HepG2 (cell line): Measurements from ENCODE around the gene WDR86. TPM values are rescaled to one million over a fixed set of nuclear protein-coding genes. Genes with fewer than 3 reads are reported as not detected.

ENCODE experiments used
- HDAC2 ChIP-seq: sonication (generic); formaldehyde crosslinking; IDR thresholded peaks from 2 replicates; pipeline ENCODE4 v1.4.0; 2020; ENCODE audit warnings: missing genetic modification reagents
- HNF4G ChIP-seq, 2 experiments: sonication (generic) in 1 of 2; formaldehyde crosslinking in 1 of 2; IDR thresholded peaks; 2 replicates each; pipeline versions ENCODE4 v1.4.0 to v1.6.1; 2011 to 2020; ENCODE audit warnings: borderline replicate concordance in 2 of 2, low read depth in 2 of 2, mild to moderate bottlenecking in 2 of 2, low read length in 1 of 2, missing genetic modification reagents in 1 of 2, moderate library complexity in 1 of 2
- ISL2 ChIP-seq: sonication (generic); formaldehyde crosslinking; IDR thresholded peaks from 2 replicates; pipeline ENCODE4 v1.5.0; 2020; ENCODE audit warnings: missing genetic modification reagents
- NCOR1 ChIP-seq: fragments of 200-600 bp; sonication (generic); IDR thresholded peaks from 2 replicates; pipeline ENCODE4 v1.7.0; 2017; ENCODE audit warnings: antibody characterized with exemption, low read length, borderline replicate concordance
- NR2F6 ChIP-seq, 2 experiments: IDR thresholded peaks; 2 replicates each; pipeline ENCODE4 v1.6.1; 2016; ENCODE audit warnings: antibody characterized with exemption in 1 of 2, mild to moderate bottlenecking in 1 of 2
- POLR2G ChIP-seq: fragments of 200-400 bp; formaldehyde crosslinking; IDR thresholded peaks from 2 replicates; pipeline ENCODE4 v1.6.1; 2018; ENCODE audit warnings: mild to moderate bottlenecking, low read depth, low read length, moderate library complexity
- RFX1 ChIP-seq: fragments of 450-650 bp; IDR thresholded peaks from 2 replicates; pipeline ENCODE4 v1.6.1; 2017
- SNAI1 ChIP-seq: sonication (generic); formaldehyde crosslinking; IDR thresholded peaks from 2 replicates; pipeline ENCODE4 v1.5.0; 2020; ENCODE audit warnings: mild to moderate bottlenecking, missing genetic modification reagents, borderline replicate concordance
- TARDBP ChIP-seq: sonication (generic); formaldehyde crosslinking; IDR thresholded peaks from 2 replicates; pipeline ENCODE4 v1.8.0; 2022; ENCODE audit warnings: mild to moderate bottlenecking, missing genetic modification reagents
- ZFX ChIP-seq: sonication (generic); formaldehyde crosslinking; IDR thresholded peaks from 2 replicates; pipeline ENCODE4 v1.4.0; 2020; ENCODE audit warnings: mild to moderate bottlenecking, low read depth, missing genetic modification reagents, moderate library complexity
- polyA plus RNA-seq, 8 experiments: library from polyadenylated mRNA; depleted of rRNA in 3 of 8; stranded (reverse) in 7 of 8; unstranded in 1 of 8; fragments of >200 nt; fragmentation: Illumina TruSeq in 4 of 8; extraction: Trizol in 4 of 8; gene quantifications; 2 replicates each; pipeline versions ENCODE4 v1.2.1 to v1.2.3, GENCODE V29; 2011 to 2016; ENCODE audit warnings: low read depth in 4 of 8, missing spikeins in 1 of 8, mixed read lengths in 1 of 8; ENCODE audit not compliant: insufficient read depth in 1 of 8
- total RNA-seq, 5 experiments: library from RNA; depleted of rRNA; stranded (reverse); fragments of >200 nt; fragmentation: Illumina TruSeq; extraction: Trizol; gene quantifications; 2 replicates each; pipeline ENCODE4 v1.2.3, GENCODE V29; 2016; ENCODE audit warnings: low read depth in 1 of 5
- TF ChIP-seq, protein P1 (sequence below): sonication (generic); formaldehyde crosslinking; IDR thresholded peaks from 2 replicates; pipeline ENCODE4 v1.4.0; 2020; ENCODE audit warnings: low read depth, missing genetic modification reagents
- TF ChIP-seq, protein P2 (sequence below): sonication (generic); formaldehyde crosslinking; IDR thresholded peaks from 2 replicates; pipeline ENCODE4 v1.8.0; 2022; ENCODE audit warnings: missing genetic modification reagents, mild to moderate bottlenecking, borderline replicate concordance
- TF ChIP-seq, protein P3 (sequence below): sonication (generic); formaldehyde crosslinking; IDR thresholded peaks from 2 replicates; pipeline ENCODE4 v1.8.1; 2023; ENCODE audit warnings: mild to moderate bottlenecking, inconsistent platforms, moderate library complexity, missing genetic modification reagents, borderline replicate concordance
- TF ChIP-seq, protein P4 (sequence below): sonication (generic); formaldehyde crosslinking; IDR thresholded peaks from 2 replicates; pipeline ENCODE4 v1.8.0; 2022; ENCODE audit warnings: mild to moderate bottlenecking, missing genetic modification reagents, borderline replicate concordance
- TF ChIP-seq, protein P5 (sequence below): sonication (generic); formaldehyde crosslinking; IDR thresholded peaks from 2 replicates; pipeline ENCODE4 v1.4.0; 2020; ENCODE audit warnings: missing genetic modification reagents

The WDR86 gene
- total and polyA plus RNA-seq, 2 of the 13 experiments (the other 11 are each of a cell fraction or from before 2014, with no cell fraction given), result 0.11 to 2.9 TPM

DNA sequence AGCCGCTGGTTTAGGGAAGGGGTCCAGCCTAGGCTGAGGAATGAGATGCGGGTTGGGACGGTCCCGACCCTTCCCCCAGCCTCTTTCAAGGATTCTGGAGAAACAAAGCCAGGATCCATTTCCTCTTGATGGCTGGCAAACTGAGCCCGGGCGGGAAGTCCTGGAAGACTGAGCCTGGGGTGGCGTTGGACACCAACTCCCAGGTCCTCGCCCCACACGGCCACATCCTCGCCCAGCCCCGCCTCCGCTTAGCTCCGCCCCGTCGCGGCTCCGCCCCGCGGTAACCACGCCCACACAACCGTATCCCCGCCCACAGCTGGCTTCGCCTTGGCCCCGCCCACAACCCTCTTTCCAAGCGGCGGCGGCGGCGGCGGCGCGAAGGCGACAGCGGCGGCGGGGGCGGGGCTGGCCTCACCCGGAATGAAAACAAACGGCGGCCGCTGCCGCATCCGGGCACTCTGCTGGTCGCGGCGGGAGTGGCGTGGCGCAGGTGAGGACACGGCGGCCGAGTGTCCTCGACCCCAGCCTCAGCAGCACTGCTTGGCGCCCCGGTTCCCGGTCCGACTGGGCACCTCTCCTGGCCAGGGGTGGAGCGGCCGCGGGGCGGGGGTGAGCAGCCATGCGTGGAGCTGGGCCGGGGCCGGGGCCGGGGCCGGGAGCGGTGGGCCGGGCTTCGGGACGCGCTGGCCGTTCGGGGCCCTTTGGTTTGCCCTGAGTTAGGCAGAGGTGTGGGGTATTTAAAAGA, 68.3 kb downstream of the WDR86 start, which contains the start of gene NUB1 (continued):
- TF ChIP-seq, protein P1, sequence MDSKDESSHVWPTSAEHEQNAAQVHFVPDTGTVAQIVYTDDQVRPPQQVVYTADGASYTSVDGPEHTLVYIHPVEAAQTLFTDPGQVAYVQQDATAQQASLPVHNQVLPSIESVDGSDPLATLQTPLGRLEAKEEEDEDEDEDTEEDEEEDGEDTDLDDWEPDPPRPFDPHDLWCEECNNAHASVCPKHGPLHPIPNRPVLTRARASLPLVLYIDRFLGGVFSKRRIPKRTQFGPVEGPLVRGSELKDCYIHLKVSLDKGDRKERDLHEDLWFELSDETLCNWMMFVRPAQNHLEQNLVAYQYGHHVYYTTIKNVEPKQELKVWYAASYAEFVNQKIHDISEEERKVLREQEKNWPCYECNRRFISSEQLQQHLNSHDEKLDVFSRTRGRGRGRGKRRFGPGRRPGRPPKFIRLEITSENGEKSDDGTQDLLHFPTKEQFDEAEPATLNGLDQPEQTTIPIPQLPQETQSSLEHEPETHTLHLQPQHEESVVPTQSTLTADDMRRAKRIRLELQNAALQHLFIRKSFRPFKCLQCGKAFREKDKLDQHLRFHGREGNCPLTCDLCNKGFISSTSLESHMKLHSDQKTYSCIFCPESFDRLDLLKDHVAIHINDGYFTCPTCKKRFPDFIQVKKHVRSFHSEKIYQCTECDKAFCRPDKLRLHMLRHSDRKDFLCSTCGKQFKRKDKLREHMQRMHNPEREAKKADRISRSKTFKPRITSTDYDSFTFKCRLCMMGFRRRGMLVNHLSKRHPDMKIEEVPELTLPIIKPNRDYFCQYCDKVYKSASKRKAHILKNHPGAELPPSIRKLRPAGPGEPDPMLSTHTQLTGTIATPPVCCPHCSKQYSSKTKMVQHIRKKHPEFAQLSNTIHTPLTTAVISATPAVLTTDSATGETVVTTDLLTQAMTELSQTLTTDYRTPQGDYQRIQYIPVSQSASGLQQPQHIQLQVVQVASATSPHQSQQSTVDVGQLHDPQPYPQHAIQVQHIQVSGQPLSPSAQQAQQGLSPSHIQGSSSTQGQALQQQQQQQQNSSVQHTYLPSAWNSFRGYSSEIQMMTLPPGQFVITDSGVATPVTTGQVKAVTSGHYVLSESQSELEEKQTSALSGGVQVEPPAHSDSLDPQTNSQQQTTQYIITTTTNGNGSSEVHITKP, result no peak
- no peak for TF ChIP-seq HNF4G (IDR thresholded peaks at IDR 0.05; ENCODE audit: borderline replicate concordance, low read depth, low read length)
- no peak for TF ChIP-seq HNF4G (CRISPR knock-in tag; IDR thresholded peaks at IDR 0.05; ENCODE audit: borderline replicate concordance, low read depth)
- no peak for TF ChIP-seq HDAC2
- TF ChIP-seq, protein P2, sequence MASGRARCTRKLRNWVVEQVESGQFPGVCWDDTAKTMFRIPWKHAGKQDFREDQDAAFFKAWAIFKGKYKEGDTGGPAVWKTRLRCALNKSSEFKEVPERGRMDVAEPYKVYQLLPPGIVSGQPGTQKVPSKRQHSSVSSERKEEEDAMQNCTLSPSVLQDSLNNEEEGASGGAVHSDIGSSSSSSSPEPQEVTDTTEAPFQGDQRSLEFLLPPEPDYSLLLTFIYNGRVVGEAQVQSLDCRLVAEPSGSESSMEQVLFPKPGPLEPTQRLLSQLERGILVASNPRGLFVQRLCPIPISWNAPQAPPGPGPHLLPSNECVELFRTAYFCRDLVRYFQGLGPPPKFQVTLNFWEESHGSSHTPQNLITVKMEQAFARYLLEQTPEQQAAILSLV (CRISPR knock-in tag), result peak; percentile 74; the same call in 1 of the 2 replicates
- peak; percentile 93 for TF ChIP-seq ZFX
- TF ChIP-seq, protein P3, sequence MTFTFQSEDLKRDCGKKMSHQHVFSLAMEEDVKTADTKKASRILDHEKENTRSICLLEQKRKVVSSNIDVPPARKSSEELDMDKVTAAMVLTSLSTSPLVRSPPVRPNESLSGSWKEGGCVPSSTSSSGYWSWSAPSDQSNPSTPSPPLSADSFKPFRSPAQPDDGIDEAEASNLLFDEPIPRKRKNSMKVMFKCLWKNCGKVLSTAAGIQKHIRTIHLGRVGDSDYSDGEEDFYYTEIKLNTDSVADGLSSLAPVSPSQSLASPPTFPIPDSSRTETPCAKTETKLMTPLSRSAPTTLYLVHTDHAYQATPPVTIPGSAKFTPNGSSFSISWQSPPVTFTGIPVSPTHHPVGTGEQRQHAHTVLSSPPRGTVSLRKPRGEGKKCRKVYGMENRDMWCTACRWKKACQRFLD, result peak; percentile 86
- no peak for TF ChIP-seq RFX1
- peak; percentile 87 for TF ChIP-seq POLR2G
- TF ChIP-seq SNAI1, result no peak
- peak; percentile 61 for TF ChIP-seq TARDBP (CRISPR knock-in tag)
- no peak for TF ChIP-seq NR2F6 (IDR thresholded peaks at IDR 0.05)
- no peak for TF ChIP-seq NR2F6 (CRISPR knock-in tag; IDR thresholded peaks at IDR 0.05)
- TF ChIP-seq, protein P4, sequence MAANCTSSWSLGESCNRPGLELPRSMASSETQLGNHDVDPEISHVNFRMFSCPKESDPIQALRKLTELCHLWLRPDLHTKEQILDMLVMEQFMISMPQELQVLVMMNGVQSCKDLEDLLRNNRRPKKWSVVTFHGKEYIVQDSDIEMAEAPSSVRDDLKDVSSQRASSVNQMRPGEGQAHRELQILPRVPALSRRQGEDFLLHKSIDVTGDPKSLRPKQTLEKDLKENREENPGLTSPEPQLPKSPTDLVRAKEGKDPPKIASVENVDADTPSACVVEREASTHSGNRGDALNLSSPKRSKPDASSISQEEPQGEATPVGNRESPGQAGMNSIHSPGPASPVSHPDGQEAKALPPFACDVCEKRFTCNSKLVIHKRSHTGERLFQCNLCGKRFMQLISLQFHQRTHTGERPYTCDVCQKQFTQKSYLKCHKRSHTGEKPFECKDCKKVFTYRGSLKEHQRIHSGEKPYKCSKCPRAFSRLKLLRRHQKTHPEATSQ (CRISPR knock-in tag), result no peak
- peak; percentile 61; the same call in 1 of the 2 replicates for TF ChIP-seq ISL2 (CRISPR knock-in tag)
- TF ChIP-seq NCOR1, result no peak; the same call in 1 of the 2 replicates
- TF ChIP-seq, protein P5, sequence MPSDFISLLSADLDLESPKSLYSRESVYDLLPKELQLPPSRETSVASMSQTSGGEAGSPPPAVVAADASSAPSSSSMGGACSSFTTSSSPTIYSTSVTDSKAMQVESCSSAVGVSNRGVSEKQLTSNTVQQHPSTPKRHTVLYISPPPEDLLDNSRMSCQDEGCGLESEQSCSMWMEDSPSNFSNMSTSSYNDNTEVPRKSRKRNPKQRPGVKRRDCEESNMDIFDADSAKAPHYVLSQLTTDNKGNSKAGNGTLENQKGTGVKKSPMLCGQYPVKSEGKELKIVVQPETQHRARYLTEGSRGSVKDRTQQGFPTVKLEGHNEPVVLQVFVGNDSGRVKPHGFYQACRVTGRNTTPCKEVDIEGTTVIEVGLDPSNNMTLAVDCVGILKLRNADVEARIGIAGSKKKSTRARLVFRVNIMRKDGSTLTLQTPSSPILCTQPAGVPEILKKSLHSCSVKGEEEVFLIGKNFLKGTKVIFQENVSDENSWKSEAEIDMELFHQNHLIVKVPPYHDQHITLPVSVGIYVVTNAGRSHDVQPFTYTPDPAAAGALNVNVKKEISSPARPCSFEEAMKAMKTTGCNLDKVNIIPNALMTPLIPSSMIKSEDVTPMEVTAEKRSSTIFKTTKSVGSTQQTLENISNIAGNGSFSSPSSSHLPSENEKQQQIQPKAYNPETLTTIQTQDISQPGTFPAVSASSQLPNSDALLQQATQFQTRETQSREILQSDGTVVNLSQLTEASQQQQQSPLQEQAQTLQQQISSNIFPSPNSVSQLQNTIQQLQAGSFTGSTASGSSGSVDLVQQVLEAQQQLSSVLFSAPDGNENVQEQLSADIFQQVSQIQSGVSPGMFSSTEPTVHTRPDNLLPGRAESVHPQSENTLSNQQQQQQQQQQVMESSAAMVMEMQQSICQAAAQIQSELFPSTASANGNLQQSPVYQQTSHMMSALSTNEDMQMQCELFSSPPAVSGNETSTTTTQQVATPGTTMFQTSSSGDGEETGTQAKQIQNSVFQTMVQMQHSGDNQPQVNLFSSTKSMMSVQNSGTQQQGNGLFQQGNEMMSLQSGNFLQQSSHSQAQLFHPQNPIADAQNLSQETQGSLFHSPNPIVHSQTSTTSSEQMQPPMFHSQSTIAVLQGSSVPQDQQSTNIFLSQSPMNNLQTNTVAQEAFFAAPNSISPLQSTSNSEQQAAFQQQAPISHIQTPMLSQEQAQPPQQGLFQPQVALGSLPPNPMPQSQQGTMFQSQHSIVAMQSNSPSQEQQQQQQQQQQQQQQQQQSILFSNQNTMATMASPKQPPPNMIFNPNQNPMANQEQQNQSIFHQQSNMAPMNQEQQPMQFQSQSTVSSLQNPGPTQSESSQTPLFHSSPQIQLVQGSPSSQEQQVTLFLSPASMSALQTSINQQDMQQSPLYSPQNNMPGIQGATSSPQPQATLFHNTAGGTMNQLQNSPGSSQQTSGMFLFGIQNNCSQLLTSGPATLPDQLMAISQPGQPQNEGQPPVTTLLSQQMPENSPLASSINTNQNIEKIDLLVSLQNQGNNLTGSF, result no peak
